CD4-positive, alpha-beta T cell treated with Interleukin-4 for 1 hour (primary cell): ENCODE results near the gene EMID1.
A peak's percentile ranks its signal among the peaks of the same experiment; 100 is the strongest.

ENCODE experiments used
- DNase-seq, 2 donors: peaks; one replicate each; pipeline ENCODE4 v3.0.0-alpha.2; 2020 to 2022

EMID1 gene

DNA sequence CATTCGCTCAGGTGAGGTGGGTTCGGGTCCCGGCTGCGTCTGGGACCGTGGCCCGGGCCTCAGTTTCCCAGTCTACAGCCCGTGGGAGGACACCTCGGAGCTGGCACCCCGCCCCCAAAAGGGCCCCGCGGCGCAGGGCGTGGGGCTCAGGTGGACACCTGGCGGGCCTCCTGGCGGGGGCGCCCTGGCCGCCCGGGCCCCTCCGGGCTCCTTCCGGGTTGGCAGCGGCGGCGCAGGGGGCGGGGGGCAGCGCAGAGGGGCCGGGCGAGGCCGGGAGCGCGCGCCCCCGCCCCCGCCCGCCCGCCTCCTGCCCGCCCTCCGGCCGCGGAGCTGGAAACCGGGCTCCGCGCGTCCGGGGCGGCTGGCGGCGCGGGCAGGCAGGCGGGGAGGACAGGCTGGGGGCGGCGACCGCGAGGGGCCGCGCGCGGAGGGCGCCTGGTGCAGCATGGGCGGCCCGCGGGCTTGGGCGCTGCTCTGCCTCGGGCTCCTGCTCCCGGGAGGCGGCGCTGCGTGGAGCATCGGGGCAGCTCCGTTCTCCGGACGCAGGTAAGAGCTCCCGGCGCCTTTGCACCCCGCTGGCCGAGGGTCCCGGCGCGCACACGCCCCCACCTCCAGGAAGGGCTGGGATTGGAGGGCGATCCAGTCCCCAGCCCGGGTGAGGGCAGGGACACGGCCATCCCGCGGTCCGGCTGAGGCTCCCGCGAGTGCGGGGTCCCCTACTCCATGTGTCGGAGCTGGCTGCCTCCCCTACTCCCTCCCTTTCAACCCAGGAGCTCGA is at the start of gene EMID1:
TSS of gene EMID1 (plus strand) at position 303 of the 778 bp plus-strand sequence. CDS start at position 446, 143 bp downstream.
- DNase-seq = peak in 1 of 2 donors; percentile 3

DNA sequence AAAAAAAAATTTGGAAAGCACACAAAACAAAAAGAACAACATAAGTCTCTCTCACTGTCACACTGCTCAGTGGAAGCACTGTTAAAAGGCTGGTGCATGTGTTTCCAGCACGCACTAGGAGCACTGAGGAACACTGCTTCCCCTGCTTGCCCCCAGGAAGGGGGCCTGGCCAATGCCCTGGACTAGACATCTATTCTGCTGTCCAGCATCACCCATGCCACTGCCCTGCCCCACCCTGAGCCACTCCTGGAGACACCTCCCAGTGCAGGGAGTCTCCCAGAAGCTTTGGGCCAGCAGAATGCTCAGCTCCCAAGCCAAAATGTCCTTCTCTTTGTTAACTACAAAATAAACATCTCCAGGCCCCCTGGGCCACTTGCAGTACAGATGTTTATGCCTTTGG is 49.7 kb upstream of the EMID1 start:
- DNase-seq = no peak

GRCh38 chr22:29156507-29156906 is 49.2 kb upstream of the EMID1 start:
- DNase-seq = no peak

DNA sequence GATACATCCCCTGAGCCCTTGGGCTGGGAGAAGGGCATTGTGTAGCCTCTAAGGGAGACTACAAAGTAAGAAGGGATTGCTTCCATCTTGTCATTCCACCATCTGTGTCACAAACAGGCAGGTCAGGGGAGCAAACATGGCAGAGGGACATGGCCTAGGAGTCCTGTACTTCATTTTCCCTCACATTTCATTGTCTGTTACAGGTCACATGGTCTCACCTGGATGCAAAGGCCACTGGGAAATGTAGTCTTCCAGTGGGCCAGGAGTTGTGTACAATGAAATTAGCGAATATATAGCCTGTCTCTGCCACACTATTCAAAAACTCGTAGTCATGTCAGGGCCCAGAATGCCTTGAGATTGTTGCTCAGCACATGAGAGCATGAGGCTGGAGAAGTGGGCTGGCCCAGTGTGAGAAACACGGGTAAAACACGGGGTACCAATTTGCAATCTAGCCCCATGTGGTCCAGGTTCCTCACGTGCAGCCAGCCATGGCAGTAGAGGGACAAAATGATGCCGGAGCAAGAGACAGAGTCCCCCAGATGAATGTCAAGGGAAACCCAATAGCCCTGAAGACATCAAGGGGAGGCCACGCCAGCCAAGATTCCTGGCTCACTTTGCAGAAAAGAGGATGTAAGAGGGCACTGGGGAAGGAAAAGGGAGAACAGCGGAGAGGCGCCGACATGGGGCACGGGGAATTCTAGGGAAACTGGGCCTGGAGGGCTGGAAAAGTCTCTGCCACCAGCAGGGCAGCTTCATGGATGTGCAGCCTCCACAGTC is 47.7 kb upstream of the EMID1 start:
- DNase-seq = no peak

GRCh38 chr22:29158546-29158945 is 47.1 kb upstream of the EMID1 start:
- no peak for DNase-seq

- DNase-seq = no peak
Measured at GRCh38 chr22:29163808-29164207, 41.9 kb upstream of the EMID1 start.

- no peak for DNase-seq
Measured at GRCh38 chr22:29165321-29166060, 40.2 kb upstream of the EMID1 start.

DNA sequence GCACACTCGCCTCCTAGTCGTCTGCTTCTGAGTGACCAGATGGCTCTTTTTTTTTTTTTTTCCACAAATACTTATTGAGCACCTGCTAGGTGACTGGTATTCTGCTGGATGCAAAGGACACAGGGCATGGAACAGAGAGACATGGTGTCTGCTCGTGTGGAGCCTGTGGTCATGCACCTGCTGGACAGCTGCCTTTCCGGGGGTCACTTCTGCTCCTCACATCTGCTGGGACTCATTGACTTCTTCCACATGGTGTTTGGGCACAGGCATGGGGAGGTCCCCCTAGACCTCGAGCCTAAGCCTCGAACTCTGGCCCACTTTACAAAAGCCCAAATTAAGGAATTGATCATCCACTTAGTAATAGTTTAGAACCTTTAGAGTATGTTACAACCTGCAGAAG is 39.5 kb upstream of the EMID1 start:
- DNase-seq = no peak

GRCh38 chr22:29167032-29167911 is 38.4 kb upstream of the EMID1 start:
- DNase-seq = peak; percentile 42 to 79

- DNase-seq = no peak
Measured at GRCh38 chr22:29171721-29172120, 34.0 kb upstream of the EMID1 start.

GRCh38 chr22:29172216-29172615 is 33.5 kb upstream of the EMID1 start:
- DNase-seq = no peak

GRCh38 chr22:29175312-29175835 is 30.3 kb upstream of the EMID1 start:
- DNase-seq = no peak

- DNase-seq = no peak
Measured at GRCh38 chr22:29183971-29184848, 21.5 kb upstream of the EMID1 start.

- no peak for DNase-seq
Measured at GRCh38 chr22:29184849-29185490, 20.7 kb upstream of the EMID1 start.

DNA sequence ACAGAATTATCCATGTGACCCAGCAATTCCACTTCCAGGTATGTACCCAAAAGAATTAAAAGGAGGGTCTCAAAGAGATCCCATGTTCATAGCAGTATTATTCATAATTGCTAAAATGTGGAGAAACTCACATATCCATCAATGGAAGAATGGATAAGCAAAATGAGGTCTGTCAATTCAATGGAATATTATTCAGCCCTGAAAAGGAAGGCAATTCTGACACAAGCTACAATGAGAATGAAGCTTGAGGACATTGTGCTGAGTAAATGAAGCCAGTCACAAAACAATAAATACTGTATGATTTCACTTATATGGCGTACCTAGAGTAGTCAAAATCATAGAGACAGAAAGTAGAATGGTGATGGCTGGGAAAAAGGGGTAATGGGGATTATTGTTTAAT is 19.4 kb upstream of the EMID1 start:
- no peak for DNase-seq

DNA sequence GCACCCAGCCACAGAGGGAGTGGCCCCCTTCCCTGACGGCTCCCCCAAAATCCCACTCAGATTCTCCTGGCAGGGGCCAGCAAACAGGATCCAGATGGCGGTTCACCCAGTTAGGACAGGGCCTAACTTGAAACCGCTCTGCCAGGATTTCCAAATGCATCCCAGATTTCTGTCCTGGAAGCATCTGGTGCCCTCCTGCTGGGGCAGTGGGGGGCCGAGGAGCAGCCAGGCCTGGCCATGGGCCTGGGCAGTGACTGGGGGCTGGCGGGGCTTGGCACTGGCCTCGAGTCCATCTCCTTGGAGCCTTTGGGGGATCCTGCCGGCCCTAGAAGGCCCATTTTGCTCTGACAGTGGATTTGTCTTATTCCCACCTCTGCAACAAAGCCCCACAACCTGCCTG is 17.9 kb upstream of the EMID1 start:
- no peak for DNase-seq

GRCh38 chr22:29190051-29190450 is 15.6 kb upstream of the EMID1 start:
- DNase-seq = no peak

DNA sequence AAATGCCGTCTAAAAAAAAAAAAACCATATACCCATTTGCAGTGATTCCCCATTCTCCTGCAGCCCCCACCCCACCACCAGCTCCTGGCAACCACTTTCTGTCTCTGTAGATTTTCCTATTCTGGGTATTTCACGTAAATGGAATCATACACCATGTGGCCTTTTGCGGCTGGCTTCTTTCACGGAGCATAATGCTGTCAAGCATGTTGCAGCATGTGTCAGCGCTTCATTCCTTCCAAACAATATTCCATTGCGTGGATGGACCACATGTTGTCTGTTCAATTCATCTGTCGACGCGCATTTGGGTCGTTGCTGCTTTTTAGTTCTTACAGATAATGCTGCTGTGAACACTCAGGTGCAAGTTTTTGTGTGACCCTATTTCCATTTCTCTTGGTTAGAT is 14.8 kb upstream of the EMID1 start:
- DNase-seq = no peak

GRCh38 chr22:29193021-29193420 is 12.7 kb upstream of the EMID1 start:
- DNase-seq = no peak

DNA sequence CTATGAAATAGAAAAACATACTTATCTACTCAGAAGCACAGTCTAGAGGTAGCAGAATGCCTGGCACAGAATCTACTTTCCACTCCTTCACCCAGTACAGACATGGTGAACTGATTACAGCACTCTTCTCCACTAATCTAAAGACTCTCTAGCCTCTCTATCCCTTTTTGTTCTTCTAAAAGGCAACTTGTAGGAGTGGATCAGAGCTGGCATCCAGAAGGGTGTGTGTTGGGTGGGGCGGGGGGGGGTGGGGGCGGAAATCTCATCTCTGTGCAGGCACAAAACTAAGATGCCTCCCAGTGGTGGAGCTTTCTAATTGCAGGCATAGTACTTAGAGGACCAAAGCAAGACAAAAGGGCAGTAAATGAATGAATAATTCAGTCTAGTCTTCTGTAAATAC is 11.5 kb upstream of the EMID1 start:
- DNase-seq = no peak
